ENCODE results near the gene CDKAL1.

GRCh38 chr6:20916086-20916485 lies 381.8 kb downstream of the CDKAL1 start:
- TF ChIP-seq POLR2AphosphoS5 (IDR thresholded peaks at IDR 0.05; ENCODE audit: low read depth, low read length) (no peak), SIN3A (IDR thresholded peaks at IDR 0.05; ENCODE audit: borderline replicate concordance, insufficient read depth, low read length) (no peak), TAF1 (IDR thresholded peaks at IDR 0.05; ENCODE audit: borderline replicate concordance, insufficient read depth, low read length) (no peak)
- TF ChIP-seq, protein P1, sequence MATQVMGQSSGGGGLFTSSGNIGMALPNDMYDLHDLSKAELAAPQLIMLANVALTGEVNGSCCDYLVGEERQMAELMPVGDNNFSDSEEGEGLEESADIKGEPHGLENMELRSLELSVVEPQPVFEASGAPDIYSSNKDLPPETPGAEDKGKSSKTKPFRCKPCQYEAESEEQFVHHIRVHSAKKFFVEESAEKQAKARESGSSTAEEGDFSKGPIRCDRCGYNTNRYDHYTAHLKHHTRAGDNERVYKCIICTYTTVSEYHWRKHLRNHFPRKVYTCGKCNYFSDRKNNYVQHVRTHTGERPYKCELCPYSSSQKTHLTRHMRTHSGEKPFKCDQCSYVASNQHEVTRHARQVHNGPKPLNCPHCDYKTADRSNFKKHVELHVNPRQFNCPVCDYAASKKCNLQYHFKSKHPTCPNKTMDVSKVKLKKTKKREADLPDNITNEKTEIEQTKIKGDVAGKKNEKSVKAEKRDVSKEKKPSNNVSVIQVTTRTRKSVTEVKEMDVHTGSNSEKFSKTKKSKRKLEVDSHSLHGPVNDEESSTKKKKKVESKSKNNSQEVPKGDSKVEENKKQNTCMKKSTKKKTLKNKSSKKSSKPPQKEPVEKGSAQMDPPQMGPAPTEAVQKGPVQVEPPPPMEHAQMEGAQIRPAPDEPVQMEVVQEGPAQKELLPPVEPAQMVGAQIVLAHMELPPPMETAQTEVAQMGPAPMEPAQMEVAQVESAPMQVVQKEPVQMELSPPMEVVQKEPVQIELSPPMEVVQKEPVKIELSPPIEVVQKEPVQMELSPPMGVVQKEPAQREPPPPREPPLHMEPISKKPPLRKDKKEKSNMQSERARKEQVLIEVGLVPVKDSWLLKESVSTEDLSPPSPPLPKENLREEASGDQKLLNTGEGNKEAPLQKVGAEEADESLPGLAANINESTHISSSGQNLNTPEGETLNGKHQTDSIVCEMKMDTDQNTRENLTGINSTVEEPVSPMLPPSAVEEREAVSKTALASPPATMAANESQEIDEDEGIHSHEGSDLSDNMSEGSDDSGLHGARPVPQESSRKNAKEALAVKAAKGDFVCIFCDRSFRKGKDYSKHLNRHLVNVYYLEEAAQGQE (IDR thresholded peaks at IDR 0.05; ENCODE audit: insufficient read depth in 1 of 2, low read depth in 2 of 2, low read length in 2 of 2) = no peak
